ENCODE results near the gene TSPAN12. TPM values are rescaled to one million over a fixed set of nuclear protein-coding genes. Genes with fewer than 3 reads are reported as not detected.

The TSPAN12 gene
- total RNA-seq, 4 donors from 2014 or later = 2.7 to 11.1 (median 6.1) TPM

DNA sequence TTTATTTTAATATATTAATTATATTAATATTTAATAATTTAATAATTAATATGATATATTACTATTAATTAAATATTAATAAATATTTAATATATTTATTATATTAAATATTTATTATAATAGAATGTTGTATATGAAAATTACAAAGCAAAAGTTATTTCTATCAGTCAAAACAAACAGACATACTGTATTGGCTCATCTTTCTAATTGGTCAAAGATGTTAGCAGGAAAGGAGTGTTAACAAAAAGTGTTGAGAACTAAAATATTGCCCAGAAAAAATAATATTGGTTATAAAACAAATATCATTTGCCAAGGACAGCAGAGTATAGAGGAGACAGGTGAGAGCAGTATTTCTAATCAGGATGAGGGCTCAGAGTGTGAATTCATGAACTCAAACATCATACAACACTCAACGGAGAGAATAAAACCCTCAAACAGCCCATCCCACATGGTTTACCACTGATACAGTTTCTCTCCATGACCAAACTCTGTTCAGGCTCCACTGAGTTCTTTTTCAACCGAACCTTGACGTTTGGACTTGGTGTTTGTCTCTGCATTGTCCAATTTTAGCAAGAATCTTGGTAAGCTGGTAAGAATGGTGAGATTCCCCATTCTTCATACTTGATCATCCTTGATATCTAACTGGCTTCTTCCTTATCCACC lies 58.0 kb downstream of the TSPAN12 start:
- no peak overlapping the region for H3K27ac ChIP-seq
- no peak for DNase-seq (ENCODE audit: low spot score in 2 of 2)
- no peaks in the 10 kb centered on the region for H3K4me1 ChIP-seq
- 89 to 98% methylated on average over 3 of the region's 3 CpGs for WGBS, 2 donors
- H3K36me3 ChIP-seq = no peaks in the 10 kb centered on the region
- H3K27me3 ChIP-seq = no peaks in the 10 kb centered on the region
- no peak overlapping the region for H3K4me3 ChIP-seq
- TF ChIP-seq EP300 (IDR thresholded peaks at IDR 0.05) = no peak
- TF ChIP-seq, protein P1, sequence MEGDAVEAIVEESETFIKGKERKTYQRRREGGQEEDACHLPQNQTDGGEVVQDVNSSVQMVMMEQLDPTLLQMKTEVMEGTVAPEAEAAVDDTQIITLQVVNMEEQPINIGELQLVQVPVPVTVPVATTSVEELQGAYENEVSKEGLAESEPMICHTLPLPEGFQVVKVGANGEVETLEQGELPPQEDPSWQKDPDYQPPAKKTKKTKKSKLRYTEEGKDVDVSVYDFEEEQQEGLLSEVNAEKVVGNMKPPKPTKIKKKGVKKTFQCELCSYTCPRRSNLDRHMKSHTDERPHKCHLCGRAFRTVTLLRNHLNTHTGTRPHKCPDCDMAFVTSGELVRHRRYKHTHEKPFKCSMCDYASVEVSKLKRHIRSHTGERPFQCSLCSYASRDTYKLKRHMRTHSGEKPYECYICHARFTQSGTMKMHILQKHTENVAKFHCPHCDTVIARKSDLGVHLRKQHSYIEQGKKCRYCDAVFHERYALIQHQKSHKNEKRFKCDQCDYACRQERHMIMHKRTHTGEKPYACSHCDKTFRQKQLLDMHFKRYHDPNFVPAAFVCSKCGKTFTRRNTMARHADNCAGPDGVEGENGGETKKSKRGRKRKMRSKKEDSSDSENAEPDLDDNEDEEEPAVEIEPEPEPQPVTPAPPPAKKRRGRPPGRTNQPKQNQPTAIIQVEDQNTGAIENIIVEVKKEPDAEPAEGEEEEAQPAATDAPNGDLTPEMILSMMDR (IDR thresholded peaks at IDR 0.05) = no peak
- H3K9me3 ChIP-seq = peaks cover 0 to 7% (median 0%) of the 10 kb centered on the region in 4 donors

DNA sequence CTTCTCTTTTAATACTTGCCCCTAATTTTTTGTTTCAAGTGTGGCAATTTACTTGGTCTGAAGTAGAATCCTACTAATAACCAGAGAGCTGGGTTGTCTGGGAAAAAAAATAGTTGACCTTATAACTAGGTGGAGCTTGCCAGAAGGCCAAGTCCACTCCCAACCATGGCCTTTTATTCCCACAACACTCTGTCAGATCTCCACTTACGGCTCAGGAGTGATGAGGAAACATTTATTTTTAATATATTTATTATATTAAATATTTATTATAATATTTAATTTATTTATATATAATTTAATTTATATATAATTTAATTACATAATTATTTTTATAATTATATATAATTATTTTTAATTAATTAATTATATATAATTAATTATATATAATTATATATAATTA lies 58.8 kb downstream of the TSPAN12 start:
- DNase-seq (ENCODE audit: low spot score in 2 of 2) = no peak
- H3K4me3 ChIP-seq = no peak overlapping the region
- no peaks in the 10 kb centered on the region for H3K36me3 ChIP-seq
- H3K4me1 ChIP-seq = no peaks in the 10 kb centered on the region
- H3K27me3 ChIP-seq = no peaks in the 10 kb centered on the region
- 90 to 95% methylated on average over 1 of the region's 1 CpG for WGBS, 2 donors
- H3K27ac ChIP-seq = no peak overlapping the region
- H3K9me3 ChIP-seq = peaks cover 0 to 7% (median 0%) of the 10 kb centered on the region in 4 donors
- no peak for TF ChIP-seq POLR2A (IDR thresholded peaks at IDR 0.05)
- TF ChIP-seq, protein P1 (IDR thresholded peaks at IDR 0.05) = no peak
- no peak for TF ChIP-seq EP300 (IDR thresholded peaks at IDR 0.05)

DNA sequence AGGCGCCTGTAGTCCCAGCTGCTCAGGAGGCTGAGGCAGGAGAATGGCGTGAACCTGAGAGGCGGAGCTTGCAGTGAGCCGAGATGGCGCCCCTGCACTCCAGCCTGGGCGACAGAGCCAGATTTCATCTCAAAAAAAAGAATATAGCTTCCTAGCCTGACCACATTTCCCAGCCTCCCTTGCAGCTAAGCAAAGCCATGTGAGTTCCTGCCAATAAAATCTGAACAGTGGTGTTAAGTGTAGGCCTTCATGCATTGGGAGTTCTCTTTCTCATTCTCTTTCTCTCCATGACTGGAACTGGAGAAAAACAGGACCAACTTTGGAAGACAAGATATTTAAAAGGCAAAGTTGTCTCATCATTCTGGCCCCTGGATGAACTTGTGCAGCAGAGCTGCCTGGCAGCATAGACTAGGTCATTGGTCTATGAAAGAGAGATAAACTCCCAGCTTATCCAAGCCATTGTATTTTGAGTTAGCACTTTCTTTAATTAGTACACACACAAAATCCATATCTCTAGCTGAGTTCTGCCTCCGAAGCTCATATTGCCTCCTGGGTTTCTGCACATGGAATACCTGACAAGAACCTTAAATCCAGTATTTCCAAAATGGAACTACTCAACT lies 60.8 kb downstream of the TSPAN12 start:
- DNase-seq (ENCODE audit: low spot score in 2 of 2) = no peak
- no peak overlapping the region for H3K27ac ChIP-seq
- no peaks in the 10 kb centered on the region for H3K27me3 ChIP-seq
- peaks cover 0 to 2% (median 0%) of the 10 kb centered on the region in 4 donors for H3K4me1 ChIP-seq
- H3K36me3 ChIP-seq = no peaks in the 10 kb centered on the region
- H3K4me3 ChIP-seq = no peak overlapping the region
- WGBS, 2 donors = 96 to 99% methylated on average over 7 of the region's 7 CpGs
- no peak for TF ChIP-seq EP300 (IDR thresholded peaks at IDR 0.05)
- TF ChIP-seq, protein P1 (IDR thresholded peaks at IDR 0.05) = no peak
- TF ChIP-seq POLR2A (IDR thresholded peaks at IDR 0.05) = no peak
- peaks cover 0 to 7% (median 0%) of the 10 kb centered on the region in 4 donors for H3K9me3 ChIP-seq

DNA sequence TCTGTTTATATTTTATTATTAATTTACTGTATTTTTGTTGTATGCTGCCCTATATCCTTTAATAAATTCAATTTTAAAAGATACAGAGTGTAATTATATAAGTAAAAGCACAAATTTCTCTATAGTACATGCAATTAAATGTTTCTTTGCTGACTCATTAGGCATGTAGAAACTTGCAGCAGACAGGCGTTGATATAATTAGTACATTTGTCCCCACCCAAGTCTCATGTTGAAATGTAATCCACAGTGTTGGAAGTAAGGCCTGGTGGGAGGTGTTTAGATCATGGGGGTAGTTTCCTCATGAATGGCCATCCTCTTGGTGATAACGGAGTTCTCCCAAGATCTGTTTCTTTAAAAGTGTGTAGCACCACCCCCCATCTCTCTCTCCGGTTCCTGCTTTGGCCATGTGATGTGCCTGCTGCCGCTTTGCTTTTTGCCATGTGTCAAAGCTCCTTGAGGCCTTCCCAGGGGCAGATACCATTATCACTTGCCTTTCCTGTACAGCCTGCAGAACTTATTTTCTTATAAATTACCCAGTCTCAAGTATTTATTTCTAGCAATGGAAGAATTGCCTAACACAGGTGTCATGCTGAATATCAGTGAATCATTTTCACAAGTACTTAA lies 63.7 kb downstream of the TSPAN12 start:
- H3K9me3 ChIP-seq = peaks cover 0 to 7% (median 0%) of the 10 kb centered on the region in 4 donors
- no peak for DNase-seq (ENCODE audit: low spot score in 2 of 2)
- WGBS, 2 donors = 67% methylated on average over 4 of the region's 4 CpGs
- H3K27ac ChIP-seq = no peak overlapping the region
- no peak overlapping the region for H3K4me3 ChIP-seq
- H3K27me3 ChIP-seq = no peaks in the 10 kb centered on the region
- no peaks in the 10 kb centered on the region for H3K36me3 ChIP-seq
- TF ChIP-seq POLR2A (IDR thresholded peaks at IDR 0.05) = no peak
- TF ChIP-seq, protein P1 (IDR thresholded peaks at IDR 0.05) = no peak
- TF ChIP-seq EP300 (IDR thresholded peaks at IDR 0.05) = no peak
- H3K4me1 ChIP-seq = peaks cover 0 to 6% (median 0%) of the 10 kb centered on the region in 4 donors
